ENCODE results near the gene FHOD1. TPM values are rescaled to one million over a fixed set of nuclear protein-coding genes. Genes with fewer than 3 reads are reported as not detected.

Gene FHOD1
- total RNA-seq, 6 experiments from 2014 or later = 46.3 to 55.9 (median 51.1) TPM

- no peaks in the 10 kb centered on the region for H3K9me3 Mint-ChIP-seq
- no peak for TF ChIP-seq CTCF (IDR thresholded peaks at IDR 0.05)
- H3K4me1 Mint-ChIP-seq (ENCODE audit: low read depth) = peaks cover 24% of the 10 kb centered on the region
Observed at GRCh38 chr16:67204076-67204475, 43.2 kb downstream of the FHOD1 start.

GRCh38 chr16:67202956-67203493 is 44.3 kb downstream of the FHOD1 start:
- 0 out of 2 replicates have a peak, but pooled peaks cover 8% of the 10 kb centered on the region for H3K36me3 Mint-ChIP-seq (ENCODE audit: low read depth)
- DNase-seq = no peak
- no peak for TF ChIP-seq CTCF (IDR thresholded peaks at IDR 0.05)
- H3K9me3 Mint-ChIP-seq = no peaks in the 10 kb centered on the region
- peaks cover 21% of the 10 kb centered on the region for H3K4me1 Mint-ChIP-seq (ENCODE audit: low read depth)
- no peak overlapping the region for H3K27ac Mint-ChIP-seq
- no peak overlapping the region for H3K4me3 Mint-ChIP-seq
- H3K27me3 Mint-ChIP-seq (ENCODE audit: insufficient read depth) = peaks cover 4% of the 10 kb centered on the region

More at GRCh38 chr16:67204076-67204475, 43.2 kb downstream of the FHOD1 start:
- Mint-ChIP-seq H3K36me3 (ENCODE audit: low read depth) (0 out of 2 replicates have a peak, but pooled peaks cover 8% of the 10 kb centered on the region), H3K4me3 (no peak overlapping the region), H3K27me3 (ENCODE audit: insufficient read depth) (peaks cover 6% of the 10 kb centered on the region), H3K27ac (no peak overlapping the region)
- DNase-seq = no peak

- Mint-ChIP-seq H3K4me1 (ENCODE audit: low read depth) (peaks cover 15% of the 10 kb centered on the region), H3K27ac (no peak overlapping the region), H3K4me3 (no peak overlapping the region), H3K27me3 (ENCODE audit: insufficient read depth) (peaks cover 4% of the 10 kb centered on the region), H3K9me3 (no peaks in the 10 kb centered on the region), H3K36me3 (ENCODE audit: low read depth) (0 out of 2 replicates have a peak, but pooled peaks cover 8% of the 10 kb centered on the region)
- no peak for TF ChIP-seq CTCF (IDR thresholded peaks at IDR 0.05)
- no peak for DNase-seq
Observed at GRCh38 chr16:67202426-67202825, 44.9 kb downstream of the FHOD1 start.

- H3K36me3 Mint-ChIP-seq (ENCODE audit: low read depth) = peaks cover 12% of the 10 kb centered on the region; the same call in 1 of the 2 replicates
- TF ChIP-seq CTCF (IDR thresholded peaks at IDR 0.05) = no peak
- no peak for DNase-seq
- H3K27me3 Mint-ChIP-seq (ENCODE audit: insufficient read depth) = peaks cover 8% of the 10 kb centered on the region
- peaks cover 11% of the 10 kb centered on the region for H3K4me1 Mint-ChIP-seq (ENCODE audit: low read depth)
- H3K9me3 Mint-ChIP-seq = no peaks in the 10 kb centered on the region
- no peak overlapping the region for H3K27ac Mint-ChIP-seq
- H3K4me3 Mint-ChIP-seq = no peak overlapping the region
Observed at GRCh38 chr16:67201411-67202345, 45.6 kb downstream of the FHOD1 start.

- Mint-ChIP-seq H3K36me3 (ENCODE audit: low read depth) (peaks cover 24% of the 10 kb centered on the region; the same call in 1 of the 2 replicates), H3K4me3 (no peak overlapping the region), H3K9me3 (no peaks in the 10 kb centered on the region), H3K27ac (no peak overlapping the region), H3K27me3 (ENCODE audit: insufficient read depth) (peaks cover 10% of the 10 kb centered on the region), H3K4me1 (ENCODE audit: low read depth) (peaks cover 13% of the 10 kb centered on the region)
- no peak for DNase-seq
- no peak for TF ChIP-seq CTCF (IDR thresholded peaks at IDR 0.05)
Observed at GRCh38 chr16:67200491-67200890, 46.8 kb downstream of the FHOD1 start.
